ENCODE data around the gene SLC23A2.

DNA sequence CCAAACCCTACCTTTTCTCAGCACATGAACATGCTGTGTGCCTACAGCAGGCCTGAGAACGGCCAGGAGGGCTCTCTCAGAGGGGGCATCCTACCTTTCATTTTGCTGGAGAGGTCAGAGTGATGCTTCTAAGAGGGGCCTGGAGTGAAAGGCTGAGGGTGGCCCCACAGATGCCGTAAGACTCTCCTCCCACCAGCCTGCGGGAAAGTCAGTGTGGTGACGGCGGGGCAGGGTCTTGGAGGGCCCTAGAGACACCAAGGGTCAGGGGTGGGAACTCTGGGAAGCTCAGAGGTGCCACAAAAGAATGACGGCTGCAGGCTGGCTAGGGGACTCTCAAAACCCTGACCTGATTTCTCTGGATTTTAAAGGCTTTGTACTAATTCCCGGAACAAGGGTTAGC is 107.6 kb downstream of the SLC23A2 start:
- no peak for TF ChIP-seq POLR2A (IDR thresholded peaks at IDR 0.05)
- TF ChIP-seq, protein P1, sequence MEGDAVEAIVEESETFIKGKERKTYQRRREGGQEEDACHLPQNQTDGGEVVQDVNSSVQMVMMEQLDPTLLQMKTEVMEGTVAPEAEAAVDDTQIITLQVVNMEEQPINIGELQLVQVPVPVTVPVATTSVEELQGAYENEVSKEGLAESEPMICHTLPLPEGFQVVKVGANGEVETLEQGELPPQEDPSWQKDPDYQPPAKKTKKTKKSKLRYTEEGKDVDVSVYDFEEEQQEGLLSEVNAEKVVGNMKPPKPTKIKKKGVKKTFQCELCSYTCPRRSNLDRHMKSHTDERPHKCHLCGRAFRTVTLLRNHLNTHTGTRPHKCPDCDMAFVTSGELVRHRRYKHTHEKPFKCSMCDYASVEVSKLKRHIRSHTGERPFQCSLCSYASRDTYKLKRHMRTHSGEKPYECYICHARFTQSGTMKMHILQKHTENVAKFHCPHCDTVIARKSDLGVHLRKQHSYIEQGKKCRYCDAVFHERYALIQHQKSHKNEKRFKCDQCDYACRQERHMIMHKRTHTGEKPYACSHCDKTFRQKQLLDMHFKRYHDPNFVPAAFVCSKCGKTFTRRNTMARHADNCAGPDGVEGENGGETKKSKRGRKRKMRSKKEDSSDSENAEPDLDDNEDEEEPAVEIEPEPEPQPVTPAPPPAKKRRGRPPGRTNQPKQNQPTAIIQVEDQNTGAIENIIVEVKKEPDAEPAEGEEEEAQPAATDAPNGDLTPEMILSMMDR (IDR thresholded peaks at IDR 0.05 in 4 of 5, conservative IDR thresholded peaks at IDR 0.05 in 1 of 5) = no peak
